Dedifferentiated amniotic fluid mesenchymal stem cell (primary cell): ENCODE results near the gene CTBS.
"Not testable (repeated sequence)": the region's sequence is repeated elsewhere in the genome, so short reads cannot be mapped to it uniquely, and the experiment has no call there.

Experiments used
- DNase-seq: peaks from one replicate; pipeline ENCODE4 v3.0.0-alpha.2; 2016; ENCODE audit errors: extremely low spot score

Gene CTBS

GRCh38 chr1:84573967-84574842, at the start of gene CTBS:
TSS of gene CTBS (minus strand) at chr1:84574440. CDS start at chr1:84574415, 25 bp downstream.
- DNase-seq, result peak; percentile 84

GRCh38 chr1:84621553-84621952, 47.3 kb upstream of the CTBS start:
- DNase-seq, result no peak

- no peak for DNase-seq
These were observed 46.6 kb upstream of the CTBS start for GRCh38 chr1:84620720-84621313.

GRCh38 chr1:84619383-84620102, 45.3 kb upstream of the CTBS start:
- peak; percentile 47 for DNase-seq

- DNase-seq, result no peak
These were observed 43.1 kb upstream of the CTBS start for GRCh38 chr1:84617349-84617748.

- no peak for DNase-seq
These were observed 41.5 kb upstream of the CTBS start for GRCh38 chr1:84615790-84616189.

GRCh38 chr1:84613887-84614286, 39.6 kb upstream of the CTBS start:
- no peak for DNase-seq

GRCh38 chr1:84613026-84613425, 38.8 kb upstream of the CTBS start:
- no peak for DNase-seq

- no peak for DNase-seq
These were observed 37.6 kb upstream of the CTBS start for GRCh38 chr1:84611796-84612195.

GRCh38 chr1:84611091-84611490, 36.9 kb upstream of the CTBS start:
- DNase-seq, result no peak

GRCh38 chr1:84606977-84607376, 32.7 kb upstream of the CTBS start:
- no peak for DNase-seq

- no peak for DNase-seq
These were observed 30.9 kb upstream of the CTBS start for GRCh38 chr1:84605157-84605556.

- DNase-seq, result peak; percentile 91
These were observed 29.9 kb upstream of the CTBS start for GRCh38 chr1:84603941-84604830.

- DNase-seq, result no peak
These were observed 29.0 kb upstream of the CTBS start for GRCh38 chr1:84603223-84603622.

- DNase-seq, result no peak
These were observed 26.6 kb upstream of the CTBS start for GRCh38 chr1:84600796-84601195.

- peak; percentile 78 for DNase-seq
These were observed 24.9 kb upstream of the CTBS start for GRCh38 chr1:84598846-84599741.

- DNase-seq, result no peak
These were observed 24.2 kb upstream of the CTBS start for GRCh38 chr1:84598418-84598817.

GRCh38 chr1:84597011-84597410, 22.8 kb upstream of the CTBS start:
- DNase-seq, result no peak

GRCh38 chr1:84594959-84595358, 20.7 kb upstream of the CTBS start:
- not testable (repeated sequence) for DNase-seq

- no peak for DNase-seq
These were observed 12.9 kb upstream of the CTBS start for GRCh38 chr1:84587099-84587498.

- DNase-seq, result no peak
These were observed 11.6 kb upstream of the CTBS start for GRCh38 chr1:84585803-84586202.
